ENCODE results near the gene PDE10A.

PDE10A gene

DNA sequence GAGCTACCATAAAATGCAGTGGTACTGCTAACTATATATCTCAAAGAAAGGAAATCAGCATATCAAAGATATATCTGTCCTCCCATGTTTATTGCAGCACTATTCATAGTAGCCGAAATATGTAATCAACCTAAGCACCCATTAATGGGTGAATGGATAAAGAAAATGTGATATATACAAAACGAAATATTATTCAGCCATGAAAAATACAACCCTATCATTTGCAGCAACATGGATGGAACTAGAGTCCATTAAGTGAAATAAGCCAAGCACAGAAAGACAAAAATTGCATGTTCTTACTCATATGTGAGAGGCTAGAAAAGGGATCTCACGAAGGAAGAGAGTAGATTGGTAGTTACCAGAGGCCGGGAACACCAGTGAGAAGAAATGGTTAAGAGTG lies 126.1 kb downstream of the PDE10A start:
- TF ChIP-seq, protein P1, sequence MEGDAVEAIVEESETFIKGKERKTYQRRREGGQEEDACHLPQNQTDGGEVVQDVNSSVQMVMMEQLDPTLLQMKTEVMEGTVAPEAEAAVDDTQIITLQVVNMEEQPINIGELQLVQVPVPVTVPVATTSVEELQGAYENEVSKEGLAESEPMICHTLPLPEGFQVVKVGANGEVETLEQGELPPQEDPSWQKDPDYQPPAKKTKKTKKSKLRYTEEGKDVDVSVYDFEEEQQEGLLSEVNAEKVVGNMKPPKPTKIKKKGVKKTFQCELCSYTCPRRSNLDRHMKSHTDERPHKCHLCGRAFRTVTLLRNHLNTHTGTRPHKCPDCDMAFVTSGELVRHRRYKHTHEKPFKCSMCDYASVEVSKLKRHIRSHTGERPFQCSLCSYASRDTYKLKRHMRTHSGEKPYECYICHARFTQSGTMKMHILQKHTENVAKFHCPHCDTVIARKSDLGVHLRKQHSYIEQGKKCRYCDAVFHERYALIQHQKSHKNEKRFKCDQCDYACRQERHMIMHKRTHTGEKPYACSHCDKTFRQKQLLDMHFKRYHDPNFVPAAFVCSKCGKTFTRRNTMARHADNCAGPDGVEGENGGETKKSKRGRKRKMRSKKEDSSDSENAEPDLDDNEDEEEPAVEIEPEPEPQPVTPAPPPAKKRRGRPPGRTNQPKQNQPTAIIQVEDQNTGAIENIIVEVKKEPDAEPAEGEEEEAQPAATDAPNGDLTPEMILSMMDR (IDR thresholded peaks at IDR 0.05), result no peak
- Histone ChIP-seq H3K4me3 (ENCODE audit: low read depth in 1 of 2, low read length in 1 of 2) (no peak overlapping the region), H3K27me3 (no peaks in the 10 kb centered on the region), H3K27ac (no peak overlapping the region), H3K9me3 (no peaks in the 10 kb centered on the region), H3K4me1 (ENCODE audit: control insufficient read depth in 1 of 2, insufficient read depth in 1 of 2, low read depth in 1 of 2, low read length in 1 of 2) (no peaks in the 10 kb centered on the region), H3K36me3 (no peaks in the 10 kb centered on the region)

DNA sequence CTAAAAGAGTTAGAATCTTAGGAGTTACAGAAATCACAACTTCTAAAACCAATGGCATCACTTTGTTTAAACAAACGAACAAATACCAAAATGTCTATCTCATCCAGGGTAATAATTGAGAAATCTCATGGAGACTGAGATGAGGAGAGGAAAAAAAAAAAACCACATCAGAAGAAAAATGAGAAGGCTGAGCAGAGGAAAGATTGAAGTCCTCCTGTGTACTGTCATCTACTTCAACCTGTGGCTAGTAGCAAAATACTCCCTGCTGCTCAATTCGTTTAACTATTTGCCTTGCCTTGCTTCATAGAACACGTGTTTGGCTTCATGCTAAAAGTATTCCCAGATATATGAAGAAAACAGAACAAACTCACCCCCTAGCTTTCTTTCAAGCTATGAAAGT lies 143.7 kb downstream of the PDE10A start:
- Histone ChIP-seq H3K9me3 (no peaks in the 10 kb centered on the region), H3K27ac (no peak overlapping the region), H3K27me3 (no peaks in the 10 kb centered on the region), H3K4me1 (ENCODE audit: control insufficient read depth in 1 of 2, insufficient read depth in 1 of 2, low read depth in 1 of 2, low read length in 1 of 2) (no peaks in the 10 kb centered on the region), H3K36me3 (no peaks in the 10 kb centered on the region), H3K4me3 (ENCODE audit: low read depth in 1 of 2, low read length in 1 of 2) (no peak overlapping the region)
- TF ChIP-seq, protein P1 (IDR thresholded peaks at IDR 0.05), result no peak

DNA sequence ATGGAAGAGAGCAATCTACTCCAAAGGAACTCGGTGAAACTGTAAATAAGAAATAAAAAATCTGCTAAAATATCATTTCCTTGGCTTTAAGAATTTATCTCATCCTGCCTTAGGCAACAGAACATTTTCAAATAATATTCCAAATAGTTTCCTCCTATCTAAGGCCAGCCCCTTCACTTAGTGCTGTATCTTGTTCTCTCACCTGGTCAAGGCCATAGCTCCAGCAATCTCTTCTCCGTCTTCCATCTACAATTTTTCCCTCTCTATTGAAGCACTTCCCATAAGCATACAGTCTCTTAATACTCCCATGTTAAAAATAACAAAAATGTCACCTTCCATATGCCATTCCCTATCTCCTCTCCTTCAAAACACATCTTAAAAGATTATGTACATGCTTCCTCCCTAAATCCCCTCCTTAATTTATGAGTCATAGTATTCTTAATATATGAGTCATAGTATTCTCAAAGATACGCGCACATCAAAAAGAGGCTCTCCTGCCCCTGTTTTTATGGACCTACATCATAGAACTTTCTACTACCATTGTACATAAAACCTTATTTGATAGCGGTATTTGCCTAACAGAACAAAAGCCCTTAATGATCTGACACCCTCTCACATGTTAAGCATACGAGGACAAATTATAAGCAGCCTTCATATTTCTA lies 146.9 kb downstream of the PDE10A start:
- H3K27ac ChIP-seq, result no peak overlapping the region
- H3K4me1 ChIP-seq (ENCODE audit: control insufficient read depth in 1 of 2, insufficient read depth in 1 of 2, low read depth in 1 of 2, low read length in 1 of 2), result no peaks in the 10 kb centered on the region
- H3K27me3 ChIP-seq, result no peaks in the 10 kb centered on the region
- H3K36me3 ChIP-seq, result no peaks in the 10 kb centered on the region
- no peaks in the 10 kb centered on the region for H3K9me3 ChIP-seq
- no peak overlapping the region for H3K4me3 ChIP-seq (ENCODE audit: low read depth in 1 of 2, low read length in 1 of 2)
- TF ChIP-seq, protein P1 (IDR thresholded peaks at IDR 0.05), result no peak

DNA sequence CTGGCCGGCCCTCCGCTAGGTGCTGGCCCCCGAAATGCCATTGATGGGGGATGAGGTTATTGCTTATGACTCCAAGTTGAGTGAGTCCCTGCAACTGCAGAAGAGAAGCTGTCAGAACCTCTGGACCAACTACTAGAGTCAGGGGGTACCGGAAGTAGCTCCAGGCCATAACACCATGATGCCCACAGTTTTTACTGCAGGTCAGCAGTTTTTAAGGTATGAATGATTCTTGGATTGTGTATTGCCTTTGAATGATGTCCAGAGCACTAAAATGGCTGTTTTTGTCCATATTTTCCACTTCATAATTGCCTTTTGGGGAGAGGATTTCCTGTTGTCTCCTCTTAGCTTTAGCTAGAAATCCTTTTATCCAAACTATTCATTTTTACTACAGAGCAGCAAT lies 148.4 kb downstream of the PDE10A start:
- no peaks in the 10 kb centered on the region for H3K4me1 ChIP-seq (ENCODE audit: control insufficient read depth in 1 of 2, insufficient read depth in 1 of 2, low read depth in 1 of 2, low read length in 1 of 2)
- no peak overlapping the region for H3K4me3 ChIP-seq (ENCODE audit: low read depth in 1 of 2, low read length in 1 of 2)
- no peak overlapping the region for H3K27ac ChIP-seq
- TF ChIP-seq, protein P1 (IDR thresholded peaks at IDR 0.05), result no peak
- H3K9me3 ChIP-seq, result no peaks in the 10 kb centered on the region
- no peaks in the 10 kb centered on the region for H3K36me3 ChIP-seq
- H3K27me3 ChIP-seq, result no peaks in the 10 kb centered on the region

DNA sequence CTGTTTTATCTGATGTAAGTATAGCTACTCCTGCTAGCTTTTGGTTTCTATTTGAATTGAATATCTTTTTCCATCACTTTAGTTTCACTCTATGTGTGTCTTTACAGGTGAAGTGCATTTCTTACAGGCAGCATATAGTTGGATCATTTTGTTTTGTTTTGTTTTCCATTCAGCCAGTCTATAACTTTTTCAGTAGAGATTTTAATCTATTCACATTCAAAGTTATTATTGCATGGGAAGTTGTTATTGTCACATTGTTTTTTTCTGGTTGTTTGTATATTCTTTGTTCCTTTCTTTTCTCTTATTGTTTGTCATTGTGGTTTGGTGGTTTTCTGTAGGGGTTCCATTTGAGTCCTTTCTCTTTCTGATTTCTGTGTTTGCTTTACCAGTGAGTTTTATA lies 151.2 kb downstream of the PDE10A start:
- no peaks in the 10 kb centered on the region for H3K36me3 ChIP-seq
- no peaks in the 10 kb centered on the region for H3K27me3 ChIP-seq
- H3K9me3 ChIP-seq, result no peaks in the 10 kb centered on the region
- no peak overlapping the region for H3K27ac ChIP-seq
- no peaks in the 10 kb centered on the region for H3K4me1 ChIP-seq (ENCODE audit: control insufficient read depth in 1 of 2, insufficient read depth in 1 of 2, low read depth in 1 of 2, low read length in 1 of 2)
- TF ChIP-seq, protein P1 (IDR thresholded peaks at IDR 0.05), result no peak
- H3K4me3 ChIP-seq (ENCODE audit: low read depth in 1 of 2, low read length in 1 of 2), result no peak overlapping the region

Measured in neutrophil (primary cell).